Stimulated activated CD4-positive, alpha-beta T cell treated with anti-CD3 and anti-CD28 coated beads, Interleukin-15, amount 100 ng/mL, for 1 hour (primary cell): ENCODE data around the gene ATL2.
"Not testable (repeated sequence)": the region's sequence is repeated elsewhere in the genome, so short reads cannot be mapped to it uniquely, and the experiment has no call there.

Source experiments
- DNase-seq, 2 donors: peaks; one replicate each; pipeline ENCODE4 v3.0.0-alpha.2; 2020; ENCODE audit warnings: low read depth in 1 of 2, low spot score in 1 of 2

Gene ATL2

GRCh38 chr2:38330754-38331153 lies 46.3 kb downstream of the ATL2 start:
- no peak for DNase-seq

GRCh38 chr2:38327580-38327979 lies 49.5 kb downstream of the ATL2 start:
- no peak for DNase-seq

- DNase-seq = no peak
Observed at GRCh38 chr2:38323623-38324022, 53.5 kb downstream of the ATL2 start.

- no peak for DNase-seq
Observed at GRCh38 chr2:38322224-38322914, 54.7 kb downstream of the ATL2 start.

DNA sequence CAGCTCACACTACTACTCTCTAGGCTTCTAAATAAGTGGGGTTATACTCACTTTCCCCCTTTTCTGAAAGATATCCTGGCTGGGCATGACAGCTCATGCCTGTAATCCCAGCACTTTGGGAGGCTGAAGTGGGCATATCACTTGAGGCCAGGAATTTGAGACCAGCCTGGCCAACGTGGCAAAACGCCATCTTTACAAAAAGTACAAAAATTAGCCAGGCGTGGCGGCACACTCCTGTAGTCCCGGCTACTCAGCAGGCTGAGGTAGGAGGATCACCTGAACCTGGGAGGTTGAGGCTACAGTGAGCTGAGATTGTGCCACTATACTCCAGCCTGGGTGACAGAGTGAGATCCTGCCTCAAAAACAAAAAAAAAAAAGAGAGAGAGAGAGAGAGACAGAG lies 57.8 kb downstream of the ATL2 start:
- DNase-seq = not testable (repeated sequence)

DNA sequence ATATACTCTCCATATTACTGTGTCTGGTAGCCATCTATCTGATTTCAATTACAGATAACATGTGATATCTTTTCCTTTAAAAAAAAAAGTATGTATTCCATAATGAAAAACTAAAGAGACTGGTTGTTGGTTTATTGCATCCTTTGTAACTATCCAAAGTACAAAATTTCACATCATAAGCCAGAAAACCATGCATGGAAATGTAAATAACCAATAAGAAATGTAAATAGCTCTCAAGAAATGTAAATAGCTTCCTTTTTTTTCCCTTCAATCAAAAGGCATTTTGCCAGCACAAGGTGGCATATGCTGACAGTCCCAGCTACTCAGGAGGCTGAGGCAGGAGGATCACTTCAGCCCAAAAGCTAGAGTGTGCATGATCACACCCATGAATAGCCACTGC lies 59.3 kb downstream of the ATL2 start:
- DNase-seq = no peak

DNA sequence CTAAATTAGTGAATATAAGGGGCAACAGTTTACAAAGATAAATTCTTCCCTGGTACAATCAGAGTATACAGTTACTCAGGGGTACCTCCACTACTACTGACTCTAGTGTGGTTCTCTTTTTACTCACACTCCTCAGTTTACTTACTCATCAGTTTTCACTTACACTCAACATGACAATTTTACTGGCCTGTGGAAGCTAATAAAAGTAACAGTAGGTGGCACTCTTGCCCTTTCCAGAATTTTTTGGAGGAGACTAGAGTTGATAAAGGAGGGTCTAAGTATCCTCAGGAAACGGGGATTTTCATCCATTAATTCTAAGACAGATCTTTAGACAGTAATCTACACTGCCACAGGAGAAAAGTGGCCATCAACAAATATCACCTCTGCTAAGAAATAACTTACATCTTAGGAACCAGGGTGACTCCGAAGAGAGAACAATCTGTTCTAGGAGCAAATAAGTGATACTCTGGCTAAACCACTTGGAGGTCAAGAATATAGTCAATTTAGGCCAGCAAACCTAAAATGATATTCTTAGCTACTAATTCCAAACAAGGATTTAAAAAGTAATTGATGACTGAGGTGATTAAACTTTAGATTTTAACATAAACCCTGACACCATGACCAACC lies 61.3 kb downstream of the ATL2 start:
- DNase-seq = no peak

- DNase-seq = no peak
Observed at GRCh38 chr2:38308821-38309220, 68.3 kb downstream of the ATL2 start.

- DNase-seq = no peak
Observed at GRCh38 chr2:38301969-38302702, 74.9 kb downstream of the ATL2 start.

DNA sequence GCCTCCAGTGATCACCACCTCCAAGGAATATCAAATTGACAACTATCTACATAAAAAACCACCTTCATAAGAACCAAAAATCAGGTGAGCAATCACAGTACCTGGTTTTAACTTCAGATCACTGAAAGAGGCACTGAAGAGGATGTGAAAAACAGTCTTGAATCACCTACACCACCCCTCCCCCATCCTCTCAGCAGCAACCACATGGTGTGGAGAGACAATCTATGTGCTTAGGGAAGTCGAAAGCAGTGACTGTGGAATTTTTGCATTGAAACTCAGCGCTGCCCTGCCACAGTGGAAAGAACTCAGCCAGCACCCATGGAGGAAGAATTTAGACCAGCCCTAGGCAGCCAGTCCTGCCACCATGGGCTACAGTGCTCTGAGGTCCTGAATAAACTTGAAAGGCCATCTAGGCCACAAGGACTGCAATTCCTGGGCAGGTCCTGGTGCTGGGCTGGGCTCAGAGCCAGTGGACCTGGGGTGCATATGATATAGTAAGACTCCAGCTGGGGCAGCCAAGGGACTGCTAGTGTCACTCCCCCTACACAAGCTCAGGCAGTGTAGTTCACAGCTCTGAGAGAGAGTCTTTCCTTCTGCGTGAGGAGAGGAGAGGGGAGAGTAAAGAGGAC lies 75.6 kb downstream of the ATL2 start:
- no peak for DNase-seq

GRCh38 chr2:38298539-38298938 lies 78.5 kb downstream of the ATL2 start:
- no peak for DNase-seq

GRCh38 chr2:38296197-38296780 lies 80.8 kb downstream of the ATL2 start:
- no peak for DNase-seq

GRCh38 chr2:38294597-38294996 lies 82.5 kb downstream of the ATL2 start:
- DNase-seq = no peak

- no peak for DNase-seq
Observed at GRCh38 chr2:38293152-38293865, 83.8 kb downstream of the ATL2 start.

DNA sequence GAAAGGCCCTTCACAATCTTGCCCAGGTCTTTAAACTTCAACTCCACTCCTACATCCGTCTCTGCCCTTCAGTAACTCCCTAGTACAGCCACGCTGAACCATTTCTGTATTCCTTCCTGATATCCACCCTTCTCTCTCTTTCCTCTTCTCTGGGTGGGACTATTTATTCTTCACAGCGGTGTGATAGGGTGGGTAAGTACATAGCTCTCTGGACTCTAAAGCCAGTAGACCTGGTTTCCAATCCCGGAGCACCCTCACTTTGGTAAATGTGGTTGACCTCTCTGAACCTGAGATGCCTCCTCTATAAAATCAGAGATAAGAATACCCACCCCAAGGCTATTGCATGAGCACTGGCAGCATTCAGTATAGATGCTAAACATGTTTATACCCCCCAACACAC lies 86.7 kb downstream of the ATL2 start:
- DNase-seq = no peak

GRCh38 chr2:38284971-38285370 lies 92.1 kb downstream of the ATL2 start:
- no peak for DNase-seq

DNA sequence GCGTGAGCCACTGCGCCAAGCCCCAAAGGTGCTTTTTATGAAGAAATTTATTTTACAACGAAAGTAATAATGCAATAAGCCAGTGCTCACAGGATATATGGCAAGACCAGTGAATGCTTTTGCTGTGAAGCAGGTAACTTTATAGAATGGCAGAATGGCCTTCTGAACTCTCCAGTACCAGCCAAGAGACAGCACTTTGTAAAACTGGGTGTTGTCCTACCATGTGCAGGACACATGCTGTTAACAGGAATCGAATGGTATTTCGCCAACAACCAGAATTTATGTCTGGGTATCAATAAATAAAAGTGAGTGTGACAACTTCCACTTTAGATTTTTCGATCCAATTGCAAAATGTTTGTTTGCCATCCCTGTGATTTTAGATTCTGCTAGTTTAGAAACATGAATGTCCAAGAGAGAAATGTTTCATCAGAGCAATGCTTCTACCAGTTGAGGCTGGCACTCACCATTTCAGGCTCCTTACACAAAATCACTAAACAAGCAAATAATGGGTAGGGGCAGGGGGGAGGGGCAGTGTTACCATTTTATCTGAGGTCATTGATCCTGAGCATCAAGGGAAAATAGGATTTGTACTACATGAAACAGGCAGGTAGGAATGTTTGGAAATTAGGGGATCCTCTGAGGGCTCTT lies 95.9 kb downstream of the ATL2 start:
- no peak for DNase-seq

DNA sequence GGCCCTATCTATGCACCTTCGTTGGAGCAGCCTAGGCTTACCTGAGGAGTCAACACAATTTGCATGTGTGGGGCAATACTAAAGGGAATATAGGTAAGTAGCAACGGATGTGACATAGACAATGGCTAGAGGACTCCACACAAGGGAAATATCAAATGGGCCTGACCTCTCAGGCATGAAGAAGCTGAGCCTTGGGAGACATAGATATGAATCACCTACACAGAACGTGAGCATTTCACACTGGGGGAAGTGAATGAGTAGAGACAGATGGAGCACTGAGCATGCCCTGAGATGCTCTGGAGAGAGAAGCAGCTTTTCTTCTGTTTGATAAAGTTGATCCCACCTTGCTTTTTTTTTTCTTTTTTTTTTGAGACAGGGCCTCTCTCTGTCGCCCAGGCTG lies 97.9 kb downstream of the ATL2 start:
- no peak for DNase-seq

GRCh38 chr2:38278117-38278438 lies 99.0 kb downstream of the ATL2 start:
- DNase-seq = not testable (repeated sequence)

DNA sequence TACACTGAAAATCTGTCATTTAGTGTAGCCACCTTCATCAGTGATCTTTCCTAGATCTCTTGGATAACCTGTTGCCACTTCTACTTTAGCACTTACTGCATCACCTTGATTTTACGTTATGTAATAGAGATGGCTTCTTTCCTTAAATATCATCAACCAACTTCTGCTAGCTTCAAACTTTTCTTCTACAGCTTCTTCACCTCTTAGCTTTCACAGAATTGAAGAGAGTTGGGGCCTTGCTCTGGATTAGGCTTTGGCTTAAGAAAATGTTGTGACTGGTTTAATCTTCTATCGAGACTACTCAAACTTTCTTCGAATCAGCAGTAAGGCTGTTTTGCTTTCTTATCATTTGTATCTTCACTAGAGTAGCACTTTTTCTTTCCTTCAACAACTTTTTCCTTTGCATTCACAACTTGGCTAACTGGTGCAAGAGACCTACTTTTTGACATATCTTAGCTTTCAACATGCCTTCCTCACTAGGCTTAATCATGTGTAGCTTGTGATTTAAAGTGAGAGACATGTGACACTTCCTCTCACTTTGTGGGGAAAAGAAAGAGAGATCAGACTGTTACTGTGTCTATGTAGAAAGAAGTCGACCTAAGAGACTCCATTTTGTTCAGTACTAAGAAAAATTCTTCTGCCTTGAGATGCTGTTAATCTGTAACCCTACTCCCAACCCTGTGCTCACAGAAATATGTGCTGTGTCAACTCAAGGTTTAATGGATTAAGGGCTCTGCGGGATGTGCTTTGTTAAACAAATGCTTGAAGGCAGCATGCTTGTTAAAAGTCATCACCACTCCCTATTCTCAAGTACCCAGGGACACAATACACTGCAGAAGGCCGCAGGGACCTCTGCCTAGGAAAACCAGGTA lies 99.6 kb downstream of the ATL2 start:
- DNase-seq = no peak
